CD1c-positive myeloid dendritic cell (primary cell): ENCODE measurements around the gene SVOP.
"Not testable (repeated sequence)": the region's sequence is repeated elsewhere in the genome, so short reads cannot be mapped to it uniquely, and the experiment has no call there.

ENCODE experiments used
- DNase-seq: peaks from one replicate; pipeline ENCODE4 v3.0.0-alpha.2; 2016; ENCODE audit errors: extremely low spot score

Gene SVOP

DNA sequence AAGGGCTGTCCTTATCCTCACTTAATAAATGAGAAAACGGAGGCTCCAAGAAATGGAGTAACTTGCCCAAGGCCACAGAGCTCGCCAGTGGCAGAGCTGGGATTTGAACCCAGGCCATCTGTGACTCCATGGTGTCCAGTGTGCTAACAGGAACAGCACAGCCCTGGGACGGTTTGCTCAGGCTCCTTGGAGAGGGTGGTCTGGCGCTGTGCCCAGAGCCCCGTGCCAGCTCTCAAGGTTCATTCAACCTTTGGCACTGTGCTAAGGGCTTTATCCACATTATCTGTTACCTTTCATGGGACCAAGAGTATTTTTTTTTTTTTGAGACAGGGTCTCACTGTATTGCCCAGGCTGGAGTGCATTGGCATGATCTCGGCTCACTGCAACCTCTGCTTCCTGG, 132.8 kb downstream of the SVOP start:
- DNase-seq = no peak

DNA sequence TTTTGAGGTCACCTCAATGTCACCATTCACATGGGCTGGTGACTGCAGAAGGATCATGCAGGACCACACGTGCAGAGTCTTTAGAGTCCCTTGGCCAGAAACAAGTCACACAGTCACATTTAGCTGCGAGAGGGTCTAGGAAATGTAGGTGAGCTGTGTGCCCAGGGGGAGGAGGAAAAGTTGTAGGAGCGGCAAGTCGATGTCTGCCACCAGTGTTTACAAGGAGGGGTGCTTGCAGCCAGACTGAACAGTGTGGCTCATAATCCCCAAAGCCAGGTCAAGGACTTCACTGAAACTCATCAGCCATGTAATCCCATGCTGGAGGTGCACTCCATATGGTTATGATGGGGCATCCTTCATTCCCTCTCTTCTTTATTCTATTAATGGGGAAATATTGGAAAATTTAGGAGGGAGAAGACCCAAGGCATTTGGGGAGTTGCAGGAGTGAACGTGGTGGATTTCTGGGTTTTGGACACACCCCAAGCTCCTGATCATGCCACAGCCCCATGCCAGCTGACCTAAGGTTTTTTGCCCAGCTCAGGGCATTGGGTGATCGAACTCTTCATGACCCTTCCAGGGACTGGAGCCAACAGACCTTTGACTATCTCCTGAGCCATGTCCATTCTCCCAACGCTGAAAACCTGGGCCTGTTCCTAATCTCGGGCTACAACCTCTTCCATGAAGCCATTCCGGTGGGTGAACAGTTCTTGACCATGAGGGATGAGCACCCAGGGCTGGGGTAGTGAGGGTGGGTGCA, 133.8 kb downstream of the SVOP start:
- no peak for DNase-seq

DNA sequence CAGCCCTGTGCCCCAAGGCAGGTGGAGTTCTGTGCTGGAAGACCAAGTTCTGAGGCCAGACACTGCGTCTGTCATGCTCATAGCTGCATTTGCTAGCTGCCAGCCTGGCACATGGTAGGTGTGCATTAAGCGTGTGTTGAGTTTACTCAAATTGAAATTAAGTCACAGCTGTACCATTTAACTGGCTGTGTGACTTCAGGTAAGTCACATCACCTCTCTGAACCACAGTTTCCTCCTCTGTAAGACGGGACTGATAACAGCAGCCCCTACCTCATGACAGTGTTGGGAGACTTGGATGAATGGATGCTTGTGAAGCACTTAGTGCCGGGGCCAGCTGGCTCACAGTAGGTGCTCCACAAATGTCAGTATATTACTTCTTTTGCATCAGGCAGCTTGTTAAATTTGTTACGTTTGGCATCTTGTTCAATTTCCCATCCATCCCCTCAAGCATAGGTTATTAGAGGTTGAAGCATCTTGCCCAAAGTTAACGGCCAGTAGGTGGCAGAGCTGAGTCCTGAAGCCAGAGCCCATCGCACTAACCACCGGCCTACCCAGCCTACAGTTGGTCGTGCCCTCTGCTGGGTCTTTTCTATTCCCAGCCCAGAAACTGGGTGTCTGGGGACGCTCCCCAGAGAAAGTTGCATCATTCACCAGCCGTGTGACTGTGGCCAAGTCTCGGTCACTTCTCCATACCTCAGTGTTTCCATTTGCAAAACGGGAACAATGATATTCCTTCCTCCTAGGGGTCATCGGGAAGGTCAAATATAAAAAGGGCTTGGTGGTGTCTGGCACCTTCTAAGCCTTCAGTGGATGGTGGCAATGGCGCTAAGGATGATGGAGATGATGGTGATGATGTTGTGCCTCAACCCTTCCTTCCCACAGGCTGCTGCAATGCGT, 136.5 kb downstream of the SVOP start:
- peak; percentile 84 for DNase-seq

DNA sequence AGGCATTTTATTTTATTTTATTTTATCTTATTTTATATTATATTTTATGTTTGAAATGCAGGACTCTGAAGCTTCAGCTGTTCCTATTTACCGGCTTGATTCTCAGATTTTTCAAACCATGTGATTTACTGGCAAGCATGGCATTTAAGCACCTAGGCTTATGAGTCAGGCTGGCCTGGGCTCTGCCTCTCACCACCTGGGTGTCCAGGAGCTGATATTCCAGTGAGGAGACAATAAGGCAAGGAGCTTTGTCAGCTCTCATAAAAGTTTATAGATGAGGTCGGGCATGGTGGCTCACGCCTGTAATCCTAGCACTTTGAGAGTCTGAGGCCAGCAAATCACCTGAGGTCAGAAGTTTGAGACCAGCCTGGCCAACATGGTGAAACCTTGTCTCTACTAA, 138.9 kb downstream of the SVOP start:
- DNase-seq = no peak

DNA sequence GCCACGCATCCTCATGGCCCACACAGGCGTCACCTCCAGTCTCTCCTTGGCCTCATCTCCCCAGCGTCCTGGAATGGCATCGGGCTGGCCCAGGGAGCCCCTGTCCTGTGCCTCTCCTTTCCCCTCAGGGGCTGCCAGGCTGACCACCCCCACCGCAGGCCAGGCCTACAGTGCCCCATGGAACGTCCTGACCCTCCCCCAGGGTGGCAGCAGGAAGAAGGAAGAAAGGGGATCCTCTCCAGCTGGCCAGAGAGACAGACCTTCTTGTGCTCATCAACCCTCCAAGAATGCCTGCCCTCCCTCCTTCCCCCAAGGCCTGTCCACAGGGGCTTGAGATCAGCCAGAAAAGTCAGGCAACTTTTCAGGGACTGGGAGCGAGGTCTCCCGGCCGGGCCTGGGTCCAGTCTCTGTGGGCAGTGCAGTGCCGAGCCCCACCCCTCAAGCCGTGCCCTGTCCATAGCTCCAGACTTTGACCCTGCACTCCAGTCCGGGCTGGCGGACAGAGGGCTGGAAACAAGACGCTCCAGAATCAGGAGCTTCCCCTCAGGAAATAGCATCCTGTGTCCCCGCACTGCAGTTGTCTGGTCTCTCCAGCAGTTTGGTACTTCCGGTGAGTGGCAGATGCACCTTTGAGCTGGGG, 141.1 kb downstream of the SVOP start, which contains the start of gene DAO:
Gene DAO (plus strand): TSS at position 478 of the 640 bp plus-strand sequence. CDS start 4,915 bp downstream, outside the sequence.
- DNase-seq = no peak

DNA sequence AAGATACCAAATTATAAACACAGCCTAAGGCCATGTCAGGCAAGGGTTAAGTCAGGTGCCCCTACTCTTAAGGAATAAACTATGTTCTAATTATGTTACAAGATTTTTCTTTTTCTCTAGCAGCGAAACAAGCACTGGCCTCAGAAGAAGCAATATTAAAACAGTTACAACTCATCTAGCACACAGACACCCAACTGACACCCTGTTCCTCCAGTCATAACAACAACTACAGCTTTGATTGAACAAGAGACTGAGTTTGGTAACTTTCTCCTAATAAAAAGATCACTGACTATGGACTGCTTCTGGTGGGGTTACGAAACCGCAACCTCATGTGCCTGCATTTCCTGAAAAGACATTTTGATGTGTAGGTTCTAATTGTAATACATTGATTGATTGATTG, 144.3 kb downstream of the SVOP start:
- no peak for DNase-seq

DNA sequence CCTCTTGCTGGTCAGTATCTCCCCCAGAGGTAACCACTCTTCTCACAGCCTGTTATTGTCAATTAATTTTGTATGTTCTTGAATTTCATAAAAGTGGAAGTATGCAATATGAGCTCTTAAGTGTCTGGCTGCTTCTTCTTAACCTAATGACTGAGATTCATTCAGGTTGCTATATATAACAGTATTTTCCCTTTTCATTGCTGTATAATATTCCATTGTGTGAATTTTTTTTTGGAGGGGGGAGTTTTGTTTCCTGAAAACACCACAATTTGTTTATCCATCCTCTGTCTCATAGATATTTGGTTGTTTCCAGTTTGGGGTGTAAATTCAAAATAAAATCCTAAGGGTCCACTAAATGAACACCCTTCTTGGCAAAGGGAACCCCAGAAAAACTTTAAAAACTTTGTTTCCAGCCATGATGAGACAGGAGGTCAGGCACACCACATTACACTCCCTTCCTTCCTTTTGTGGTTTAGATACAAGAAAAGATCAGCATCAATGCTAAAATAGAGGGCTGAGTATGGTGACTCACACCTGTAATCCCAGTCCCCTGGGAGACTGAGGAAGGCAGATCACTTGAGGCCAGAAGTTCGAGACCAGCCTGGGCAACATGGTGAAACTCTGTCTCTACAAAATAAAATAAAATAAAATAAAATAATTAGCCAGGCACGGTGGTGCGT, 145.0 kb downstream of the SVOP start:
- no peak for DNase-seq

DNA sequence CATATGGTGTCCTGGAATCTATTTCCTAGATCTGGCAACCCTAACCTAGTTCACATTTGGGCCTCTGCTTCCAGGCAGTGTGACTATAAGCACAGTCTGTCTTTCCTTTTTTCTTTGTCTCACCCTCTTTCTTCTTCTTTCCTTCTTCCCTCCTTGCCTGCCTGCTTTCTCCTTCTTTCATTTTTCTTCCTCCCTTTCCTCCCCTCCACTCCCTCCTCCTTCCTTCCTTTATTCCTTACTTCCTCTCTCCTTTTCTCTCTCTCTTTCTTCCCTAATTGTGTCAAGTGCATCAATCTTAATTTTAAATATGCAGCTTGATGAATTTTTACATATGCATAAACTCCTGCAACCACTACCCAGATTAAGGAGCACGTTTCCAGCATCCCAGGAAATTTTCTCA, 145.6 kb downstream of the SVOP start:
- DNase-seq = no peak

DNA sequence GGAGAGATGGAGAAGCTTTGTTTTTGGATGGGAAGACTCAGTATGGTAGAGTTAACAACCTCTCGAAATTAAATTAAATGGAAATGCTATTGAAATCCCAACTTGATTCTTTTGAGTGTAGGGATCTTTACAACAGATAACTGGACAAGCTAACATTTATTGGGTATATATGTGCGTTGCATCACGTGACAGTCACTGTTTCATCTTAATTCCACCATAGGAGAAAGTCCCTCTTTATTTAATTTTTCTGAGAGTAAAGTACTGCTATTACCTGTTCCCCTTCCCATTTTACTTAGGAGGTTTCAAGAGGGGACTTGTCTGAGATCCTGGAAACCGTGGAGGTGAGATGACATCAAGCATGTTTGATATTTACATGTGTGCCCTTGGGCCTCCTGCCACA, 152.1 kb downstream of the SVOP start:
- DNase-seq = no peak

DNA sequence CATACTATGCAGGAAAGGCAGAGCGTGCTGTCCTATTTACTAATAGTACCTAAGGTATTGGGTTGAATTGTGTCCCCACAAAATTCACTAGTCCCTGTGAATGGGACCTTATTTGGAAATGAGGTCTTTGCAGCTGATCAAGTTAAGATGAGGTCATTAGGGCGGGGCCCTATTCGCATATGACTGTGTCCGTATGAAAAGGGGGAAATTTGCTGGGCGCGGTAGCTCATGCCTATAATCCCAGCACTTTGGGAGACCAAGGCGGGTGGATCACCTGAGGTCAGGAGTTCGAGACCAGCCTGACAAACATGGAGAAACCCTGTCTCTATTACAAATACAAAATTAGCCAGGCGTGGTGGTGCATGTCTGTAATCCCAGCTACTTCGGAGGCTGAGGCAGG, 154.8 kb downstream of the SVOP start:
- peak; percentile 66 for DNase-seq

DNA sequence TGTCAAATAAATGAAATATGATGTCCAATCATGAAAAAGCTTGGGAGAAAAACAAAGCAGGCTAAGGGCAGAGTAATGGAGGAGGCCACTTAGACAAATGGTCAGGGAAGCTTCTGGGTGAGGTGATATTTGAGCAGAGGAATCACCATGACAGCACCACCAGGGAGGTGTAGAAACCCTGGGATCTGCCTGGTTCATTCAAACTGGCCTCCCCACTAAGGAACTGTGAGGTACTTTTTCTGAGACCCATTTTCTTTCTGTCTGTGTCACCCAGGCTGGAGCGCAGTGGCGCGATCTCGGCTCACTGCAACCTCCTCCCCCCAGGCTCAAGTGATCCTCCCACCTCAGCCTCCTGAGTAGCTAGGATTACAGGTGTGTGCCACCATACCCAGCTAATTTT, 155.7 kb downstream of the SVOP start:
- DNase-seq = no peak

DNA sequence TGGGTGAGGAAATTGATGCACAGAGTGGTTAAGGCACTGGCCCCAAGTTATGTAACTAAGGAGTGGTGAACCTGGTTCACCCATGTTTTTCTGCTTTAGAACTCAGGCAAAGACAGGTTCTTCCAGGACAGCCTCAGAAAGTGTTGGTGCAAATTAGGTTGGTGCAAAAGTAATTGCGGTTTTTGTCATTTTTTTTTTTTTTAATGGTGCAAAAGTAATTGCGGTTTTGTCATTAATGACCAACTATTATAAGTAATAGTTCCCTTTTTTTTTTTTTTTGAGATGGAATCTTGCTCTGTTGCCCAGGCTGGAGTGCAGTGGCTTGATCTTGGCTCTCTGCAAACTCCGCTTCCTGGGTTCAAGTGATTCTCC, 158.3 kb downstream of the SVOP start:
- DNase-seq = no peak

DNA sequence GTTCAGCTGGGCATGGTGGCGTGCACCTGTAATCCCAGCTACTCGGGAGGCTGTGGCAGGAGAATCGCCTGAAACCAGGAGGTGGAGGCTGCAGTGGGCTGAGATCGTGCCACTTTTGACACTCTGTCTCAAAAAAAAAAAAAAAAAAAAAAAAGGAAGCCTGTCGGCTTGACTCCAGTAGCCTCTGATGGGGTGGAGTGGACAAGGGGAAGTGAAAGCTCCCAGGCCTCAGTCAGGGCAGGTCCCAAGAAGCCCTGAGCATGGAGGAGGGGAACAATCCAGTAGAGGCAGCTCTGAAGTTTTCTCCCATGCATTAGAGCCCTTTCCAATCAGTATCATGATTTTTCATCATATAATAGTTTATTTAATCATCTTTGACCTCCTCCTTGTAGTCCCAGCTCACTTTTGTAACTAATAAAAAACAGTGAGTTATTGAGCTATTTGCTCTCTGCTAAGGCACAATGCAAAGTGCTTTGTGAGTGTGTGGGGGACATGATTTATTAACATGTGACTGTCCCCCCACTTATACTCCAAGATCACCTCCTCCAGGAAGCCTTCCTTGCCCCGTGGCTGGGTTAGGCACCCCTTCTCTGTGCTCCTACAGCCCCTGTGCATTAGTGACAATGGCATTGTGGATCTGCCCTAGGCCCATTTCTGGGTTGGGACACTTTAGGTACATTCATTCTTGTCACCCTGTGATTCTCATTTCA, 158.8 kb downstream of the SVOP start:
- peak; percentile 91 for DNase-seq

DNA sequence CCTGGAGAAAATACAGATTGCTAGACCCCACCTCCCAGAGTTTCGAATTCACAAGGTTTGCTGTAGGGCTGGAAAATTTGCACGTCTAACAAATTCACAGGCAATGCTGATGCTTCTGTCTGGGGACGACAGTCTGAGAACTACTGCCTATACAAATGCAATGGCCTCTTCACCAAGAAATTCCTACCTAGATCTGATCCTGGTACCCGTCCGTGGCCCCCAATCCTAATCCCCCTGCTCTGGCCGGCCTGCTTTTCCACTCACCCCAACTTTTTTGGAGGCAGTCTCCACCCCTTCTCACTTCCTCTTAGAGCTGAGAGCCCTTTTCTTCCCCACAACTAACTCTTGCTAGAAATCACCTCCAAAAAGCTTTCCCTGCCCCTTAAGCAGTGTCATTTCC, 160.4 kb downstream of the SVOP start:
- peak; percentile 53 for DNase-seq

DNA sequence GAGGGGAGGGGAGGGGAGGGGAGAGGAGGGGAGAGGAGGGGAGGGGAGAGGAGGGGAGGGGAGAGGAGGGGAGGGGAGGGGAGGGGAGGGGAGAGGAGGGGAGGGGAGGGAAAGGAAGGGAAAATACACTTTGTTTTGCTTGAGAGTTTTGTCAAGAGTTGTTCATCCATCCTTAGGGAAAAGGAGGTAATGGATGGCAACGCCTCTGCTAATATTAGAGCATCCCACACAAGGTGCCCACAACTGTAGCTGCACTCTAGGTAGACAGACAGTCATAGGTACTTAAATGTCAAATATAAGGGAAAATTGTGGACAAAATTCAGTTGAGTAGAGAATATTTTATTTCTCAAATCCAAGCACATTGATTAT, 161.0 kb downstream of the SVOP start:
- DNase-seq = no peak

DNA sequence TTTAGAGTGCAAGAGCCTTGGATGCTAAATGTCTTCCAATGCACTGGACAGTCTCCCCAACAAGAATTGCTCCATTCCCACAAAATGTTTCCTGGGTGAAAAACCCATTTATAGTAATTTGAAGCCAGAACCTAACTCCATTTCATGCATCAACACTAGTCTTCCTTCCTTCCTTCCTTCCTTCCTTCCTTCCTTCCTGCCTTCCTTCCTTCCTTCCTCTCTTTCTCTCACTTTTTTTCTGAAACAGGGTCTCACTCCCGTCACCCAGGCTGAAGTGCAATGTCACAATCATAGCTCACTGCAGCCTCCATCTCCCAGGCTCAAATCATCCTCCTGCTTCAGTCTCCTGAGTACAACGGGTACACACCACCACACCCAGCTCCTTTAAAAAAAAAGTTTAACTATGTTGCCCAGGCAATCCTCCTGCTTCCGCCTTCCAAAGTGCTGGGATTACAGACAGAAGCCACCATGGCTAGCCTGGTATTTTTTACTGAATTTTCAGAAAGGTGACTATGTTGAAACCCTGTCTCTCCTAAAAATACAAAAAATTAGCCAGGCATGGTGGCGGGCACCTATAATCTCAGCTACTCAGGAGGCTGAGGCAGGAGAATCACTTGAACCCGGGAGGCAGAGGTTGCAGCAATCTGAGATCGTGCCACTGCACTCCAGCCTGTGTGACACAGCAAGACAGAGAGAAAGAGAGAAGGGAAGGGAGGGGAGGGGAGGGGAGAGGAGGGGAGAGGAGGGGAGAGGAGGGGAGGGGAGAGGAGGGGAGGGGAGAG, 161.5 kb downstream of the SVOP start:
- DNase-seq = not testable (repeated sequence)

DNA sequence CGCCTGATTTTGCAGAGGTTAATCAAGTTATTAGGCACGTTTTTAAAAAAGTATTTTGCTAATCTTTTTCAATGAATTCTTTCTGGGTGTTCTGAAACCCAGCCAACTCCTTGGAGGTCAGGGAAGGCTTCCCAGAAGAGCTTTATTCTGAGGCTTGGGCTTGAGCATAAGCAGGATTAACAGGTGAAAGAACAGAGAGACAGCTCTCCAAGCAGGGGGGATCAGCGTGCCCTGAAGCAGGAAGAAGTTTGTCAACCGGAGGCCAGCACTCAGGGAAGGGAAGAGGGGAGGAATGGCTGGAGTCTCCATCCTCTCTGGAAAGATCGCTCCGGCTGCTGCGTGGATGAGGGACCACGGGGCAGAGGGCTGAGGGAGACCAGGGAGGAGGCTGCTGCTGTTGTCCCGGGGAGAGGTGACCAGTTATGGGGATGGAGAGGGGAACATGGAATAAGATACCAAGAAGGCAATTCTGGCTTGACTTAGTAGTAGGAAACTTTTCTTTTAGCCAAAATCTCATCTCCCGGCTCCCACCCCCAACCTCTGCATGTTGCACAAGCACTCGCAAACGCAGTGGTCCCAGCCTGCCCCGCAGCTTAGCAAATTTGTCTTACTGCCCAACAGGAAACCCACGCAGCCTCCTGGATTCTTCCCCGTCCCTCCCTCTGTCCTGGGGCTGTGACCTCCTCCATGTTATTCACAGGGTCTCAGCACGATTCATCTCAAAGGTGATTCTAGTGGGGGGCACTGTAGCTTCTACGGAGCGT, 162.4 kb downstream of the SVOP start:
- no peak for DNase-seq
